ENCODE measurements around the gene LARGE1.

LARGE1 gene

GRCh38 chr22:33710326-33710725 lies 209.9 kb downstream of the LARGE1 start:
- TF ChIP-seq CTCF (IDR thresholded peaks at IDR 0.05; ENCODE audit: borderline replicate concordance, control extremely low read depth, extremely low read depth, insufficient read depth, missing control alignments): no peak
- in situ Hi-C loops (cut with MboI; ENCODE audit: low sequenced_read_pairs, unreplicated experiment): no loop called here
- no peak for DNase-seq (ENCODE audit: low spot score)

- TF ChIP-seq CTCF (IDR thresholded peaks at IDR 0.05; ENCODE audit: borderline replicate concordance, control extremely low read depth, extremely low read depth, insufficient read depth, missing control alignments): no peak
- in situ Hi-C loops (cut with MboI; ENCODE audit: low sequenced_read_pairs, unreplicated experiment): no loop called here
- DNase-seq (ENCODE audit: low spot score): no peak
Observed at GRCh38 chr22:33707581-33707980, 212.7 kb downstream of the LARGE1 start.

GRCh38 chr22:33706100-33706499 lies 214.2 kb downstream of the LARGE1 start:
- TF ChIP-seq CTCF (IDR thresholded peaks at IDR 0.05; ENCODE audit: borderline replicate concordance, control extremely low read depth, extremely low read depth, insufficient read depth, missing control alignments): no peak
- in situ Hi-C loops (cut with MboI; ENCODE audit: low sequenced_read_pairs, unreplicated experiment): no loop called here

GRCh38 chr22:33699176-33699575 lies 221.1 kb downstream of the LARGE1 start:
- in situ Hi-C loops (cut with MboI; ENCODE audit: low sequenced_read_pairs, unreplicated experiment): no loop called here
- no peak for DNase-seq (ENCODE audit: low spot score)
- no peak for TF ChIP-seq CTCF (IDR thresholded peaks at IDR 0.05; ENCODE audit: borderline replicate concordance, control extremely low read depth, extremely low read depth, insufficient read depth, missing control alignments)

More at GRCh38 chr22:33706100-33706499, 214.2 kb downstream of the LARGE1 start:
- no peak for DNase-seq (ENCODE audit: low spot score)

GRCh38 chr22:33697640-33698039 lies 222.6 kb downstream of the LARGE1 start:
- in situ Hi-C loops (cut with MboI; ENCODE audit: low sequenced_read_pairs, unreplicated experiment): no loop called here
- DNase-seq (ENCODE audit: low spot score): no peak
- TF ChIP-seq CTCF (IDR thresholded peaks at IDR 0.05; ENCODE audit: borderline replicate concordance, control extremely low read depth, extremely low read depth, insufficient read depth, missing control alignments): no peak

GRCh38 chr22:33691057-33691630 lies 229.1 kb downstream of the LARGE1 start:
- DNase-seq (ENCODE audit: low spot score): no peak
- in situ Hi-C loops (cut with MboI; ENCODE audit: low sequenced_read_pairs, unreplicated experiment): no loop called here
- no peak for TF ChIP-seq CTCF (IDR thresholded peaks at IDR 0.05; ENCODE audit: borderline replicate concordance, control extremely low read depth, extremely low read depth, insufficient read depth, missing control alignments)
